WI38 (cell line): ENCODE data around the gene AMH.

Source experiments
- H3K4me3 ChIP-seq: 2 replicates; pipeline ENCODE4 v1.5.1; 2011; ENCODE audit warnings: low read depth, mild to moderate bottlenecking, control low read depth, low read length
- CTCF ChIP-seq: IDR thresholded peaks from 2 replicates; pipeline ENCODE4 v1.5.1; 2012; ENCODE audit warnings: low read depth, mild to moderate bottlenecking, control low read depth, low read length

AMH gene

GRCh38 chr19:2269244-2270156 lies 20.4 kb downstream of the AMH start:
- peak overlapping the region; percentile 97 for H3K4me3 ChIP-seq
- no peak for TF ChIP-seq CTCF

- peak overlapping the region; percentile 97 for H3K4me3 ChIP-seq
- no peak for TF ChIP-seq CTCF
Measured at GRCh38 chr19:2270157-2270422, 21.0 kb downstream of the AMH start.

- no peak for TF ChIP-seq CTCF
Measured at GRCh38 chr19:2270423-2271233, 21.5 kb downstream of the AMH start.

GRCh38 chr19:2271234-2272103 lies 22.3 kb downstream of the AMH start:
- TF ChIP-seq CTCF = no peak
- peak overlapping the region; percentile 97 for H3K4me3 ChIP-seq

More at GRCh38 chr19:2270423-2271233, 21.5 kb downstream of the AMH start:
- peak overlapping the region; percentile 97 for H3K4me3 ChIP-seq

- peak; percentile 87 for TF ChIP-seq CTCF
- peak overlapping the region; percentile 41 for H3K4me3 ChIP-seq
Measured at GRCh38 chr19:2273356-2274184, 24.4 kb downstream of the AMH start.

- H3K4me3 ChIP-seq = peak overlapping the region; percentile 33
- TF ChIP-seq CTCF = no peak
Measured at GRCh38 chr19:2274185-2274711, 25.1 kb downstream of the AMH start.
